ENCODE measurements around the gene LDLRAD4. TPM values are rescaled to one million over a fixed set of nuclear protein-coding genes. Genes with fewer than 3 reads are reported as not detected.

The LDLRAD4 gene
- total RNA-seq, 4 donors from 2014 or later: 23.9 to 38.3 (median 27.0) TPM

DNA sequence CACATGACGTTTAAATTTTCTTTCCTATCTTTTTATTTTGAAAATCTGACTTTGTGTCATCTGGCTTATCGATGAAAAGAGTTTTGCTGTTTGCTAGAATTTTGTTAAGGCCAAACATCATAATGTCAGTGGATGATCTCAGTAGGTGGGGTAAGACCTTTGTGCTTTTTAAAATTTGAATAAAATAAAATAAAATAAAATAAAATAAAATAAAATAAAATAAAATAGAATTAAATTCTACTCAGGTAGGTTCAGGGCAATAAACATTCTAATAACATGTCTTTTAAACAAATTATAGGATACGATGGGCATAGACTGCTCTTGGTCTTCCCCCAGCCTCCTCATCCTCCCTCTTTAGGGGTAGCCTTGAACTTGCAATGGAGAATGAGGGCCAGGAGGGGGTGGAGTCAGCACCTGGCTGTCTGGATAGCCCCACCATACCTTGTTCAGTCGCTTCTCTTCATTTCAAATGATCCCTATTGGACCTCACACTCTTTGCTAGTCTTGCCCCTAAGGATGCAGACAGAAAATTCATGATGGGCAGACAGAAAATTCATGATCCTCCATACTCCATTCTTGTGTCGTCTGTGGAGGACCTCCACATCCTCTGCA, 8.1 kb downstream of the LDLRAD4 start:
- DNase-seq (ENCODE audit: low spot score) (no peak), ATAC-seq (ENCODE audit: low FRiP score) (no peak)
- TF ChIP-seq, protein P1, sequence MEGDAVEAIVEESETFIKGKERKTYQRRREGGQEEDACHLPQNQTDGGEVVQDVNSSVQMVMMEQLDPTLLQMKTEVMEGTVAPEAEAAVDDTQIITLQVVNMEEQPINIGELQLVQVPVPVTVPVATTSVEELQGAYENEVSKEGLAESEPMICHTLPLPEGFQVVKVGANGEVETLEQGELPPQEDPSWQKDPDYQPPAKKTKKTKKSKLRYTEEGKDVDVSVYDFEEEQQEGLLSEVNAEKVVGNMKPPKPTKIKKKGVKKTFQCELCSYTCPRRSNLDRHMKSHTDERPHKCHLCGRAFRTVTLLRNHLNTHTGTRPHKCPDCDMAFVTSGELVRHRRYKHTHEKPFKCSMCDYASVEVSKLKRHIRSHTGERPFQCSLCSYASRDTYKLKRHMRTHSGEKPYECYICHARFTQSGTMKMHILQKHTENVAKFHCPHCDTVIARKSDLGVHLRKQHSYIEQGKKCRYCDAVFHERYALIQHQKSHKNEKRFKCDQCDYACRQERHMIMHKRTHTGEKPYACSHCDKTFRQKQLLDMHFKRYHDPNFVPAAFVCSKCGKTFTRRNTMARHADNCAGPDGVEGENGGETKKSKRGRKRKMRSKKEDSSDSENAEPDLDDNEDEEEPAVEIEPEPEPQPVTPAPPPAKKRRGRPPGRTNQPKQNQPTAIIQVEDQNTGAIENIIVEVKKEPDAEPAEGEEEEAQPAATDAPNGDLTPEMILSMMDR (IDR thresholded peaks at IDR 0.05): no peak

DNA sequence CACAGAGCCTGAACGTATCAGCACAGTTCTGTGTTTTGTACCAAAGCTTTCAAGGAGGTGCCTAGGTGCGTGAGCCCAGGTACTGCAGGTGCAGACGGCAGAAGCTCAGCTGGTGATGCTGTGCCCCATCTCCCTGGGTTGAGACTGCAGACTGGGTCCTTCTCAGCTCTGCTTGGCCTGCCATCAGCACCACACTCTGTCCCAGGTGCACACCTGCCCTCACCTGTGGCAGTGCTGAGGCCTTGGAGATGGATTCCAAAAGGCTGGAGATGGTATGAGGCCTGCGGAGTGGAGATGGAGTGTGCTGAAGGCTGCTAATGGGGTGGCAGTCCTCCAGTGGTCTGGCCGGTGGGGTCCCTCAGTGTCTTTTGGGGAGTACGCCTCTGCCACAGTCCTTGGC, 9.3 kb downstream of the LDLRAD4 start:
- ATAC-seq (ENCODE audit: low FRiP score) (no peak), DNase-seq (ENCODE audit: low spot score) (no peak)
- TF ChIP-seq, protein P1 (IDR thresholded peaks at IDR 0.05): no peak

DNA sequence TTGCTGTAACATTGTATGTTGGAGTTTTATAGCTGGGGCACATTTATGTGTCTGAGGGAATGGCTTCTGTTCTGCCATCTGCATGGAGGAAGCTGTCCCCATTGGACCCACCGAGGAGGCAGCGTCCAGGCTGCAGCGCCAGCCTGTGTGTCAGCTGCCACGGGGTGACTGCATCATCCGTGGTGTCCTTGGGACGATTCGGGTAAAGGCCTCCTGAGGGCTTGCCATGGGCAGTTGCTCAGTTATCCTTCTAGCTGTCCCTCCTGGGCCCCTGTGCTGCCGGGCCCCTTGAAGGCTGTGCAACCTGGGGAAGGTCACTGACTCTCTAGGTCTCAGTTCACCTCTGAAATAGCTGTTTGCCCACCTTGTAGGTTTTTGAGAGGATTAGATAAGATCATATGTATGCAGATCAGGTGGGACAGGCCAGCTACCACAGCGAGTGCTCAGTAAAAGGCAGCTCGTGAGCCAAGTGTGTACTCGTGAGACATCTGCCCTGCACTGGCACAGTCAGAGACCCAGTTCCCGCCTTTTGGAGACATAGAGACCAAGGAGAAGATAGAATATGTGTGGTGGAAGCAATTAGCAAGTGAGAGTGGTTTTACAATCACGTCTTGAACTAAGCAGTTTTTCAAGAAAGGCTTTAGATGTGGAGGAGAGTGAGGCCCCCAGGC, 10.6 kb downstream of the LDLRAD4 start:
- DNase-seq (ENCODE audit: low spot score) (no peak), ATAC-seq (ENCODE audit: low FRiP score) (no peak)
- TF ChIP-seq, protein P1 (IDR thresholded peaks at IDR 0.05): no peak

DNA sequence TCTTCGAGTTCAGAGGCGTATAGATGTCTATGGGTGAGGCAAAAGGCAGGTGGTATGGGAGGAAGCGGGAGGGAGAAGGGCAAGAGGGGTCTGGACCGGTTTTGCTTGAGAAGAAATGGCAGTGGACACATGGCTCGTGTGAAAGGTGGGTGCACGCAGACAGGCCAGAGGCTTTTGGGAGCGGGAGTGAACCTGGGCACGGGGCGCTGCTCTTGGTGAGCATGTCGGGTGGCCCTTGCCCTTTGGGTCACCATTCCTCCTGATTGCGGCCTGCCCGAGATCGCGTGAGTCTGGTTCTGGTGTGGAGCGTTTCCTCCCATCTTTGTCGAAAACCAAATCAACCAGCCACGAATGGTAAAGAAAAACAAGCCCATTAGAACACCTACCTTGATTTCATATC, 12.6 kb downstream of the LDLRAD4 start:
- TF ChIP-seq, protein P1 (IDR thresholded peaks at IDR 0.05): no peak
- ATAC-seq (ENCODE audit: low FRiP score) (no peak), DNase-seq (ENCODE audit: low spot score) (no peak)

DNA sequence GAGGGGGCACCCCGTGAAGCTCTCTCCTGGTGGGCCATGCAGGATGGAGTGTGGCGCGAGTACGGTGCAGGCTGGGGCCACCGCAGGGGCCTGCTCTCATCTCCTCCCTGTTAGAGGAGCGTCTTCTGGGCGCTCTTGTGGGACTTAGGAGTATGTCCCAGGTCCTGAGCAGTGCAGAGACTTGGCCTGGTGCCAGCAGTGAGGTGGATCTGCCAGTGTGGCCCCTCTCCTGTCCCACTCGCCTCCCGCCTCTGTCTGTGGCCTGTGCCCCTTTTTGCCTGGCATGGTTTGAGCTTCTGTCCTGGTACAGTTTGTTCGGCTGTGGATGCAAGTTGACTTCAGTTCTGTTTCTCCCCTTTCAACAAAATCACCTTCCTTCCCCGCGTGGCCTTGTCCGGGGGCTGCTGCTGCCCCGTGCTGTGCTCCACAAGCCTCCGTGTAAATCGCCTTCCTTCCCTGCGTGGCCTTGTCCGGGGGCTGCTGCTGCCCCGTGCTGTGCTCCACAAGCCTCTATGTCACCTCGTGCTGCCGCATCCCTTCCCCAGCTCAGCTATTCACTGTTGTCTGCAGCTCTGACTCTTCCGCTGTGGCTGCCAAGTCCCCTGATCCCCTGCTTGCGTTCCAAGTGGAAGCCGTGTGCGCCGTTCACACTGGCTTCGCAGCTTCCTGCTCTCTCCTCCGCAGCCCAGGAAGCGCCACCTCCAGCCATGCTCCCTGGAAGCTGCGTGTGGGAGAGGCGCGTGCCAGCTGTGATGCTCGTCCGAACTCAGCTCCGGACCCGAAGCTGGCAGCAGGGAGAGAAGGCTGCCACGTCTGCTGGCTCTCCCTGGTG, 13.7 kb downstream of the LDLRAD4 start:
- ATAC-seq (ENCODE audit: low FRiP score) (no peak), DNase-seq (ENCODE audit: low spot score) (no peak)
- TF ChIP-seq, protein P1 (IDR thresholded peaks at IDR 0.05): no peak

- ATAC-seq (ENCODE audit: low FRiP score): no peak
- DNase-seq (ENCODE audit: low spot score): no peak
- TF ChIP-seq, protein P1 (IDR thresholded peaks at IDR 0.05): no peak
Observed at GRCh38 chr18:13232971-13233786, 14.6 kb downstream of the LDLRAD4 start.
